Endothelial cell of umbilical vein (primary cell): Measurements from ENCODE around the gene MBD1. TPM values are rescaled to one million over a fixed set of nuclear protein-coding genes. Genes with fewer than 3 reads are reported as not detected.
"Not testable (repeated sequence)": the region's sequence is repeated elsewhere in the genome, so short reads cannot be mapped to it uniquely, and the experiment has no call there.

ENCODE experiments used
- BruUV-seq: library from RNA; stranded (reverse); fragments of 400-500 nt; replicated peaks from 2 replicates; lab custom pipeline; 2021; lab: Mats Ljungman, UMichigan
- CTCF ChIA-PET: fragments of 300-600, 350-600 bp; sonication (Branson Sonifier 250); formaldehyde crosslinking; loops from one replicate; lab custom pipeline; 2021; ENCODE audit warnings: antibody characterized with exemption, inconsistent platforms; lab: Charles Lee
- POLR2A ChIA-PET: fragments of 300-600, 350-600 bp; sonication (Branson Sonifier 250); formaldehyde crosslinking; loops from one replicate; lab custom pipeline; 2021; ENCODE audit warnings: antibody characterized with exemption, inconsistent platforms; lab: Charles Lee
- DNase-seq: peaks from one replicate; pipeline ENCODE4 v3.0.0-alpha.2; 2011; ENCODE audit warnings: low read depth, low spot score
- FAIRE-seq: peaks from 2 replicates; lab custom pipeline; 2011; peaks lifted over from hg19 to GRCh38; lab: Jason Lieb, UNC
- H2AFZ ChIP-seq: 2 replicates; pipeline ENCODE4 v1.6.0; 2012; ENCODE audit warnings: low read depth, low read length, control low read depth, inconsistent platforms
- H3K27ac ChIP-seq: 2 replicates; pipeline ENCODE4 v1.5.1; 2011; ENCODE audit warnings: low read depth, mild to moderate bottlenecking, control low read depth, low read length, moderate library complexity; ENCODE audit not compliant: insufficient read depth
- H3K27me3 ChIP-seq, 2 experiments: 2 replicates each; pipeline versions ENCODE4 v1.6.0 to v1.6.1; 2011; ENCODE audit warnings: low read length in 2 of 2, mixed read lengths in 1 of 2; ENCODE audit not compliant: control insufficient read depth in 2 of 2, insufficient read depth in 2 of 2
- H3K36me3 ChIP-seq, 2 experiments: 2 replicates in 1 of 2; 3 replicates in 1 of 2; pipeline ENCODE4 v1.5.1; 2011; ENCODE audit warnings: low read length in 2 of 2, mild to moderate bottlenecking in 1 of 2, moderate library complexity in 1 of 2; ENCODE audit not compliant: control insufficient read depth in 2 of 2, insufficient read depth in 2 of 2; ENCODE audit errors: extremely low read depth in 1 of 2
- H3K4me1 ChIP-seq: 3 replicates; pipeline ENCODE4 v1.5.1; 2011; ENCODE audit warnings: mild to moderate bottlenecking, low read length; ENCODE audit not compliant: control insufficient read depth, insufficient read depth; ENCODE audit errors: extremely low read depth
- H3K4me2 ChIP-seq: 2 replicates; pipeline ENCODE4 v1.6.1; 2011; ENCODE audit warnings: low read length, control low read depth, mixed read lengths; ENCODE audit not compliant: insufficient read depth
- H3K4me3 ChIP-seq, 3 experiments: fragments of 200-600 bp in 1 of 3; sonication (generic), shearing (Covaris generic) in 1 of 3; replicated peaks in 1 of 3; 2 replicates each; pipeline ENCODE4 v1.5.1; 2011 to 2016; ENCODE audit warnings: control low read depth in 3 of 3, low read length in 3 of 3, mild to moderate bottlenecking in 2 of 3, inconsistent platforms in 1 of 3, low read depth in 1 of 3, moderate library complexity in 1 of 3; ENCODE audit not compliant: insufficient read depth in 1 of 3
- H3K79me2 ChIP-seq: 2 replicates; pipeline ENCODE4 v1.6.0; 2012; ENCODE audit warnings: low read length, inconsistent platforms; ENCODE audit not compliant: control insufficient read depth, insufficient read depth
- H3K9ac ChIP-seq: replicated peaks from 2 replicates; pipeline ENCODE3; 2011; ENCODE audit warnings: low read length, control low read depth; ENCODE audit not compliant: insufficient read depth; ENCODE audit errors: extremely low read depth
- H3K9me1 ChIP-seq: replicated peaks from 3 replicates; pipeline ENCODE4 v1.6.0; 2011; ENCODE audit warnings: mild to moderate bottlenecking, low read length; ENCODE audit not compliant: control insufficient read depth, insufficient read depth; ENCODE audit errors: extremely low read depth
- H3K9me3 ChIP-seq: replicated peaks from 2 replicates; pipeline ENCODE4 v1.5.1; 2012; ENCODE audit warnings: low read length, inconsistent platforms; ENCODE audit not compliant: control insufficient read depth, insufficient read depth
- H4K20me1 ChIP-seq: replicated peaks from 2 replicates; pipeline ENCODE3; 2011; ENCODE audit warnings: mild to moderate bottlenecking, low read length; ENCODE audit not compliant: control insufficient read depth, insufficient read depth; ENCODE audit errors: extremely low read depth
- EZH2 ChIP-seq: IDR thresholded peaks from 2 replicates; pipeline ENCODE4 v1.6.1; 2012; ENCODE audit warnings: borderline replicate concordance, low read depth, mild to moderate bottlenecking, moderate library complexity, low read length, inconsistent platforms; ENCODE audit not compliant: severe bottlenecking
- FOS ChIP-seq: IDR thresholded peaks from 2 replicates; pipeline ENCODE4 v1.6.1; 2011; ENCODE audit warnings: mild to moderate bottlenecking, low read length, moderate library complexity, borderline replicate concordance; ENCODE audit not compliant: insufficient read depth
- GATA2 ChIP-seq: IDR thresholded peaks from 2 replicates; pipeline ENCODE4 v1.7.0; 2011; ENCODE audit warnings: low read depth, mild to moderate bottlenecking, moderate library complexity, mixed read lengths, low read length; ENCODE audit not compliant: insufficient read length, insufficient read depth
- JUN ChIP-seq: IDR thresholded peaks from 2 replicates; pipeline ENCODE4 v1.6.1; 2011; ENCODE audit warnings: borderline replicate concordance, low read depth; ENCODE audit not compliant: insufficient read length, insufficient read depth
- MAX ChIP-seq: IDR thresholded peaks from 2 replicates; pipeline ENCODE4 v1.6.1; 2011; ENCODE audit not compliant: insufficient read depth, insufficient read length
- MYC ChIP-seq: IDR thresholded peaks from one replicate; pipeline ENCODE4 v1.6.1; 2011; ENCODE audit warnings: mild to moderate bottlenecking, low read depth, low read length
- POLR2A ChIP-seq: IDR thresholded peaks from 2 replicates; pipeline ENCODE4 v1.6.1; 2012; ENCODE audit warnings: low read depth, mild to moderate bottlenecking, control low read depth, low read length
- POLR2AphosphoS5 ChIP-seq: IDR thresholded peaks from 2 replicates; pipeline ENCODE4 v1.6.1; 2012; ENCODE audit warnings: low read depth, mild to moderate bottlenecking, control low read depth, low read length, moderate library complexity; ENCODE audit not compliant: insufficient read depth
- dilution Hi-C: fragments of 300-500 bp; cut with MboI; formaldehyde crosslinking; loops from one replicate; pipeline ENCODE4 v1.15.0; 2019; ENCODE audit warnings: low sequenced_read_pairs; ENCODE audit not compliant: extremely low pct_ligation_motif_present
- intact Hi-C: fragments of 100-400 bp; cut with micrococcal nuclease; formaldehyde crosslinking; loops from one replicate; pipeline ENCODE4 v1.10.0; 2022
- polyA plus RNA-seq, 4 experiments: library from polyadenylated mRNA; depleted of rRNA in 3 of 4; stranded (reverse) in 3 of 4; unstranded in 1 of 4; fragments of >200 nt; gene quantifications; 2 replicates each; pipeline versions ENCODE4 v1.2.1 to v1.2.3, GENCODE V29; 2011 to 2012; ENCODE audit warnings: missing spikeins in 1 of 4
- total RNA-seq: library from RNA; stranded (reverse); gene quantifications from 2 replicates; pipeline ENCODE4 v1.2.3, GENCODE V29; 2021
- TF ChIP-seq, protein P1 (sequence below), 2 donors: IDR thresholded peaks; 1 replicate in 1 of 2; 2 replicates in 1 of 2; pipeline ENCODE4 v1.5.1; 2011; ENCODE audit warnings: low read length in 2 of 2, mild to moderate bottlenecking in 2 of 2, moderate library complexity in 2 of 2, control low read depth in 1 of 2, inconsistent platforms in 1 of 2, low read depth in 1 of 2; ENCODE audit not compliant: insufficient read depth in 1 of 2; ENCODE audit errors: extremely low read depth in 1 of 2

Gene MBD1
- total and polyA plus RNA-seq, 2 donors (not counting 3 experiments of a cell fraction or from before 2014, with no cell fraction given): 57.2 to 77.5 TPM

GRCh38 chr18:50231621-50232020, 49.7 kb downstream of the MBD1 start:
- H3K9me3 ChIP-seq: no peaks in the 10 kb centered on the region
- H3K9me1 ChIP-seq: no peaks in the 10 kb centered on the region
- H4K20me1 ChIP-seq: no peaks in the 10 kb centered on the region
- ChIA-PET POLR2A (no interaction called here), CTCF (no interaction called here)
- no peak overlapping the region for H2AFZ ChIP-seq
- peaks cover 0 to 4% of the 10 kb centered on the region in 2 experiments for H3K27me3 ChIP-seq
- H3K9ac ChIP-seq: no peak overlapping the region
- TF ChIP-seq JUN (no peak), MAX (no peak), POLR2A (no peak), FOS (no peak), MYC (no peak), EZH2 (no peak), GATA2 (no peak), POLR2AphosphoS5 (no peak)
- TF ChIP-seq, protein P1, sequence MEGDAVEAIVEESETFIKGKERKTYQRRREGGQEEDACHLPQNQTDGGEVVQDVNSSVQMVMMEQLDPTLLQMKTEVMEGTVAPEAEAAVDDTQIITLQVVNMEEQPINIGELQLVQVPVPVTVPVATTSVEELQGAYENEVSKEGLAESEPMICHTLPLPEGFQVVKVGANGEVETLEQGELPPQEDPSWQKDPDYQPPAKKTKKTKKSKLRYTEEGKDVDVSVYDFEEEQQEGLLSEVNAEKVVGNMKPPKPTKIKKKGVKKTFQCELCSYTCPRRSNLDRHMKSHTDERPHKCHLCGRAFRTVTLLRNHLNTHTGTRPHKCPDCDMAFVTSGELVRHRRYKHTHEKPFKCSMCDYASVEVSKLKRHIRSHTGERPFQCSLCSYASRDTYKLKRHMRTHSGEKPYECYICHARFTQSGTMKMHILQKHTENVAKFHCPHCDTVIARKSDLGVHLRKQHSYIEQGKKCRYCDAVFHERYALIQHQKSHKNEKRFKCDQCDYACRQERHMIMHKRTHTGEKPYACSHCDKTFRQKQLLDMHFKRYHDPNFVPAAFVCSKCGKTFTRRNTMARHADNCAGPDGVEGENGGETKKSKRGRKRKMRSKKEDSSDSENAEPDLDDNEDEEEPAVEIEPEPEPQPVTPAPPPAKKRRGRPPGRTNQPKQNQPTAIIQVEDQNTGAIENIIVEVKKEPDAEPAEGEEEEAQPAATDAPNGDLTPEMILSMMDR (IDR thresholded peaks at IDR 0.05; ENCODE audit: extremely low read depth in 1 of 2, insufficient read depth in 1 of 2, low read depth in 1 of 2, low read length in 2 of 2): no peak
- H3K4me3 ChIP-seq: no peak overlapping the region
- no peak overlapping the region for H3K27ac ChIP-seq
- FAIRE-seq: no peak
- no peak overlapping the region for H3K4me2 ChIP-seq
- no peaks in the 10 kb centered on the region for H3K36me3 ChIP-seq
- BruUV-seq: no TSS peak
- intact Hi-C loops (no loop called here), dilution Hi-C loops (no loop called here)
- H3K79me2 ChIP-seq: no peaks in the 10 kb centered on the region
- DNase-seq: no peak
- no peaks in the 10 kb centered on the region for H3K4me1 ChIP-seq

DNA sequence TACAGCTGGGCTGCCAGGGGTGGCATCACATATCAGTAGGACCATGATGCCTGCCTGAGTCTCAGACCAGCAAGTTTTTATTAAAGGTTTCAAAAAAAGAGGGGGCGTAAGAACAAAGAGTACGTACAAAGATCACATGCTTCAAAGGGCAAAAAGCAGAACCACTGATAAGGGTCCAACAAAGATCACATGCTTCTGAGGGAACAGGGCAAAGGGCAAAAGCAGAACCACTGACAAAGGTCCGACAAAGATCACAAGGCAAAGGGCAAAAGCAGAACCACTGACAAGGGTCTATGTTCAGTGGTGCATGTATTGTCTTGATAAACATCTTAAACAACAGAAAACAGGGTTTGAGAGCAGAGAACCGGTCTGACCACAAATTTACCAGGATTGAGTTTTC, 61.1 kb downstream of the MBD1 start:
- H3K9me3 ChIP-seq, intact Hi-C loops, CTCF ChIA-PET, H3K9ac ChIP-seq, dilution Hi-C loops, H3K9me1 ChIP-seq, DNase-seq, H3K79me2 ChIP-seq, H2AFZ ChIP-seq, POLR2A ChIA-PET, H3K36me3 ChIP-seq, H3K4me3 ChIP-seq, H3K4me1 ChIP-seq, H4K20me1 ChIP-seq, H3K4me2 ChIP-seq, FAIRE-seq, BruUV-seq, H3K27ac ChIP-seq, H3K27me3 ChIP-seq: not testable (repeated sequence)
